ENCODE measurements around the gene COL18A1. TPM values are rescaled to one million over a fixed set of nuclear protein-coding genes. Genes with fewer than 3 reads are reported as not detected.

The COL18A1 gene
- polyA plus RNA-seq, 1 experiment = 25.3 TPM

GRCh38 chr21:45555251-45555556 is 150.2 kb downstream of the COL18A1 start:
- Histone ChIP-seq H3K27ac (ENCODE audit: low read depth, low read length) (no peak overlapping the region), H3K27me3 (ENCODE audit: control insufficient read depth, insufficient read depth, low read length) (peaks cover 7% of the 10 kb centered on the region), H3K9me3 (ENCODE audit: control insufficient read depth, insufficient read depth, low read length) (no peaks in the 10 kb centered on the region; the same call in 1 of the 2 replicates), H3K4me3 (ENCODE audit: low read depth, low read length) (peak overlapping the region; percentile 60)
- DNase-seq (ENCODE audit: low read depth, low spot score) = no peak
- POLR2A ChIA-PET = interaction anchor here (1.5 kb wide), 1 partner anchor 265 kb away, joined by 3 read pairs; no protein-coding TSS in a partner anchor
- CTCF ChIA-PET = interaction anchor here (0.8 to 2.0 kb wide), 9 partner anchors 15 to 399 kb away, joined by 3 to 56 read pairs (median 7); no protein-coding TSS in a partner anchor
- TF ChIP-seq CTCF (IDR thresholded peaks at IDR 0.05; ENCODE audit: low read depth, low read length) = no peak

DNA sequence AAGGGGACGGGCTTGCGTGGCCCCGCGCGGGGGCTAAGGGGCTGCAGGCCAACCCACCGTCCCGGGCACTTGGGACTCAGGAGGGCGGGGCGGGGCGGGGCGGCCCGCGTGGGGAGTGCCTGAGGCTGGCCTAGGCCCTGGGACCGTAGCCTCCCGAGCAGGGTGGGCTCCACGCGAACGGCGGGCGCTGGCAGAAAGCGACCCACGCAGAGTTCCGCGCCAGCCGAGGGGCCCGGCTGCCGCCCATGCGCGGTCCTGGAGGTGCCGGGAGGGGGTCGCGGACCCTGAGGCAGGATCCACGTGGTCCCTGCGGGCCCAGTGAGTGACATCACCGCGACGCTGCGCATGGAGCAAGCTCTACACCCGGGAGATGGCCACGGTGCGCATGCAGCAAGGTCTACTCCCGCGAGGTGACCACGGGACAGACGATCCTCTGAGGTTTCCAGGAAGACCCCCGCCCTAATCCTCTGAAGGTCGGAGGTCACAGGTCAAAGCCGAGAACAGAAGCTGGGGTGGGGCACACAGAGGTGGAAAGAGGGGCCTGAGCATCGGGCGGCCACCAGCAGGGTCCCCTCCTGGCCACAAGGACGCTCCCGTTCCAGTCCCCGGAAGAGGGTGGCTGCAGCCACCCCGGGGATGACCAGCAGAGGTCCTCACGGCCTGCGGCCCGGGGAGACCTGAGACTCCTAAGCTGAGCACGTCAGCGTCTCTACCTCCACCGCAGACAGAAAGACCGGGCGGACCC is 150.8 kb downstream of the COL18A1 start:
- Histone ChIP-seq H3K27me3 (ENCODE audit: control insufficient read depth, insufficient read depth, low read length) (peaks cover 11% of the 10 kb centered on the region), H3K27ac (ENCODE audit: low read depth, low read length) (peak overlapping the region; percentile 61), H3K4me3 (ENCODE audit: low read depth, low read length) (peak overlapping the region; percentile 60), H3K9me3 (ENCODE audit: control insufficient read depth, insufficient read depth, low read length) (no peaks in the 10 kb centered on the region; the same call in 1 of the 2 replicates)
- ChIA-PET CTCF (interaction anchor here (0.6 to 2.0 kb wide), 33 partner anchors 10 to 673 kb away, joined by 3 to 56 read pairs (median 5); no protein-coding TSS in a partner anchor), POLR2A (interaction anchor here (0.6 to 1.5 kb wide), 5 partner anchors 17 to 428 kb away, joined by 3 to 6 read pairs (median 4); no protein-coding TSS in a partner anchor)
- peak; percentile 44 for DNase-seq (ENCODE audit: low read depth, low spot score)
- TF ChIP-seq CTCF (IDR thresholded peaks at IDR 0.05; ENCODE audit: low read depth, low read length) = peak; percentile 85

- POLR2A ChIA-PET = interaction anchor here (0.6 to 1.5 kb wide), 5 partner anchors 17 to 427 kb away, joined by 3 to 6 read pairs (median 4); no protein-coding TSS in a partner anchor
- CTCF ChIA-PET = interaction anchor here (0.6 to 2.0 kb wide), 32 partner anchors 9 to 674 kb away, joined by 3 to 56 read pairs (median 5); no protein-coding TSS in a partner anchor
- DNase-seq (ENCODE audit: low read depth, low spot score) = no peak
- TF ChIP-seq CTCF (IDR thresholded peaks at IDR 0.05; ENCODE audit: low read depth, low read length) = no peak
- H3K27ac ChIP-seq (ENCODE audit: low read depth, low read length) = no peak overlapping the region
- H3K9me3 ChIP-seq (ENCODE audit: control insufficient read depth, insufficient read depth, low read length) = no peaks in the 10 kb centered on the region; the same call in 1 of the 2 replicates
- peak overlapping the region; percentile 60 for H3K4me3 ChIP-seq (ENCODE audit: low read depth, low read length)
- H3K27me3 ChIP-seq (ENCODE audit: control insufficient read depth, insufficient read depth, low read length) = peaks cover 13% of the 10 kb centered on the region
Observed at GRCh38 chr21:45556302-45556644, 151.3 kb downstream of the COL18A1 start.

DNA sequence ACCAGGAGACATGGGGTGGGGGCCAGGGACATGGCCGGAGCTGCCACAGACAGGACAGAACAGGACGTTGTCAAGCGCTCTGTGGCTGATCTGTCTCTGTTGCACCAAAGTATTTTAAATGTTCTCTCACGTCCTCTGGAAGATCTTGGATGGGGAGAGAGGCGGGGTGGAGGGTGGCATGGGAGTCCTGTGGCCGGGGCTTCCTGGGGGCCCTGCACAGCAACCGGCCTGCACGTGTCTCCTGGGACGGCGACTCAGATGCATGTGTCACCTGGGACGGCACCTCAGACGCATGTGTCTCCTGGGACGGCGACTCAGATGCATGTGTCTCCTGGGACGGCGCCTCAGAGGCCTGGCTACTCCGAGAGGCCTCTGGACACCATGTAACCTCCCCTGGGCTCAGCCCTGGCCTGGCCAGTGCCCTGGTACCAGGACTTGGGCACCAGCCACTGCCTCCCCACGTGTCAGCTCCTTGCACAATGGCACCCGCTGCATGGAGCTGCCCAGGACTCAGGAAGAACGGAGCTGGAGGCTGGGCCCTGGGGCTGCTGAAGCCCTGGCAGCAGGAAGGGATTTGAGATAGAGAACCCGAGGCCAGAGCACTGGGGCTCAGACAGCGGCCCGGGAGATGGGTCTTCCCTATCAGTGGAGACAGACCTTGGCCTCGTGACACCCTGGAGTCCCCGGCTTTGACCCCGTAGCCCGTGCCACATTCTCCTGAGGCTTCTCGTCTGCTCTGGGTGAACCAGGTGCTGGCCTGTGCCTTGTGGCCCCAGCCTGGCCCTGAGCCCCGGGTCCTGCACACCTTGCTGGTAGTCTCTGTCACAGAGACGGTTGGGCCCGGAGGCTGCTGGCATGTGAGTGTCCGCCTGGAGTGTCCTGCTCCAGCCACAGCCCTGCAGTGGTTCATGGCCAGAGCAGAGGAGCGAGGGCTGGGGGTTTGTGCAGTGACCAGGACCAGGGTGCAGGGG is 152.0 kb downstream of the COL18A1 start:
- CTCF ChIA-PET = interaction anchor here (0.6 to 2.0 kb wide), 32 partner anchors 8 to 674 kb away, joined by 3 to 56 read pairs (median 5); no protein-coding TSS in a partner anchor
- DNase-seq (ENCODE audit: low read depth, low spot score) = no peak
- Histone ChIP-seq H3K27ac (ENCODE audit: low read depth, low read length) (no peak overlapping the region), H3K27me3 (ENCODE audit: control insufficient read depth, insufficient read depth, low read length) (peaks cover 13% of the 10 kb centered on the region), H3K4me3 (ENCODE audit: low read depth, low read length) (no peak overlapping the region), H3K9me3 (ENCODE audit: control insufficient read depth, insufficient read depth, low read length) (no peaks in the 10 kb centered on the region; the same call in 1 of the 2 replicates)
- POLR2A ChIA-PET = interaction anchor here (0.6 to 1.5 kb wide), 5 partner anchors 16 to 427 kb away, joined by 3 to 6 read pairs (median 4); no protein-coding TSS in a partner anchor
- no peak for TF ChIP-seq CTCF (IDR thresholded peaks at IDR 0.05; ENCODE audit: low read depth, low read length)
